Left lung (tissue), 10 donors: ENCODE measurements around the gene DOCK11. TPM values are rescaled to one million over a fixed set of nuclear protein-coding genes. Genes with fewer than 3 reads are reported as not detected.
"Not testable (repeated sequence)": the region's sequence is repeated elsewhere in the genome, so short reads cannot be mapped to it uniquely, and the experiment has no call there.

ENCODE experiments used
- ATAC-seq: fragments of 200-7000 bp; cut with Tn5 transposase; one replicate; pipeline ENCODE4 v1.9.1; 2020; ENCODE audit warnings: moderate library complexity
- DNase-seq, 4 donors: peaks; one replicate each; pipeline ENCODE4 v3.0.0-alpha.2; 2013 to 2020
- H3K27ac ChIP-seq, 2 donors: fragments of 200-600 bp; sonication (generic) in 1 of 2; one replicate each; pipeline versions ENCODE4 v1.5.0 to v1.8.0; 2020 to 2021
- H3K27me3 ChIP-seq, 2 donors: fragments of 200-600 bp; sonication (generic) in 1 of 2; one replicate each; pipeline versions ENCODE4 v1.5.0 to v1.8.0; 2020 to 2021
- H3K36me3 ChIP-seq, 2 donors: fragments of 200-600 bp; sonication (generic) in 1 of 2; one replicate each; pipeline versions ENCODE4 v1.5.0 to v1.8.0; 2020 to 2021
- H3K4me1 ChIP-seq, 2 donors: fragments of 200-600 bp; one replicate each; pipeline ENCODE4 v1.8.0; 2021
- H3K4me3 ChIP-seq, 2 donors: fragments of 200-600 bp; sonication (generic) in 1 of 2; one replicate each; pipeline versions ENCODE4 v1.5.0 to v1.8.0; 2020 to 2021; ENCODE audit warnings: mild to moderate bottlenecking in 1 of 2
- H3K9me3 ChIP-seq, 2 donors: fragments of 200-600 bp; sonication (generic) in 1 of 2; one replicate each; pipeline versions ENCODE4 v1.5.0 to v1.8.0; 2020 to 2021
- CTCF ChIP-seq, 2 donors: fragments of 200-600 bp; sonication (generic) in 1 of 2; IDR thresholded peaks; one replicate each; pipeline versions ENCODE4 v1.5.0 to v1.8.0; 2021; ENCODE audit warnings: antibody characterized with exemption in 2 of 2
- intact Hi-C, 2 donors: fragments of 100-400 bp; cut with DNase I; formaldehyde crosslinking; loops; one replicate each; pipeline versions ENCODE4 v1.11.2 to v1.14.2; 2022
- polyA plus RNA-seq, 6 donors: library from polyadenylated mRNA; unstranded; fragments of 120-200 nt; gene quantifications; one replicate each; pipeline ENCODE4 v1.2.1, GENCODE V29; 2013; ENCODE audit not compliant: insufficient read length in 6 of 6
- total RNA-seq, 2 donors: library from RNA; stranded (reverse); fragmentation: NEBNext Ultra II Directional; extraction: Animal tissue kit (Norgen Biotek cat#: 25700); gene quantifications; one replicate each; pipeline ENCODE4 v1.2.1, GENCODE V29; 2021
- donor health status: DM: no; HTN: yes; CAD: no.
- donor health status: DM: no; HTN: no; CAD: no.

The DOCK11 gene
- total and polyA plus RNA-seq, 8 donors, result 13.4 to 36.8 (median 16.9) TPM

- Histone ChIP-seq H3K27me3 (no peaks in the 10 kb centered on the region), H3K4me1 (no peaks in the 10 kb centered on the region), H3K36me3 (no peaks in the 10 kb centered on the region), H3K9me3 (no peaks in the 10 kb centered on the region), H3K27ac (peak overlapping the region in 1 of 2 donors; percentile 19), H3K4me3 (no peak overlapping the region)
- peak; percentile 91 for ATAC-seq
- intact Hi-C loops, result no loop called here
- no peak for DNase-seq
- no peak for TF ChIP-seq CTCF (IDR thresholded peaks at IDR 0.05)
Measured at GRCh38 chrX:118484216-118484903, 11.3 kb upstream of the DOCK11 start.

GRCh38 chrX:118486693-118487092, 8.9 kb upstream of the DOCK11 start:
- intact Hi-C loops, H3K27ac ChIP-seq, DNase-seq, H3K27me3 ChIP-seq, H3K36me3 ChIP-seq, H3K9me3 ChIP-seq, H3K4me3 ChIP-seq, ATAC-seq, H3K4me1 ChIP-seq: not testable (repeated sequence)

GRCh38 chrX:118493016-118493415, 2.6 kb upstream of the DOCK11 start:
- intact Hi-C loops, result no loop called here
- ATAC-seq, result no peak
- DNase-seq, result no peak
- Histone ChIP-seq H3K36me3 (no peaks in the 10 kb centered on the region), H3K4me1 (peaks cover 0 to 3% of the 10 kb centered on the region in 2 donors), H3K27ac (no peak overlapping the region), H3K9me3 (no peaks in the 10 kb centered on the region), H3K4me3 (no peak overlapping the region), H3K27me3 (no peaks in the 10 kb centered on the region)
- no peak for TF ChIP-seq CTCF (IDR thresholded peaks at IDR 0.05)

GRCh38 chrX:118493653-118494297, 1.8 kb upstream of the DOCK11 start:
- intact Hi-C loops, result no loop called here
- ATAC-seq, result no peak
- H3K27me3 ChIP-seq, result no peaks in the 10 kb centered on the region
- no peak for TF ChIP-seq CTCF (IDR thresholded peaks at IDR 0.05)
- no peak for DNase-seq
- H3K27ac ChIP-seq, result no peak overlapping the region
- peaks cover 0 to 3% of the 10 kb centered on the region in 2 donors for H3K4me1 ChIP-seq
- no peaks in the 10 kb centered on the region for H3K36me3 ChIP-seq
- H3K9me3 ChIP-seq, result no peaks in the 10 kb centered on the region
- H3K4me3 ChIP-seq, result no peak overlapping the region

GRCh38 chrX:118495958-118496762, 545 bp downstream of the DOCK11 start:
- ATAC-seq, result peak; percentile 56
- no peak for TF ChIP-seq CTCF (IDR thresholded peaks at IDR 0.05)
- Histone ChIP-seq H3K27ac (peak overlapping the region; percentile 72 to 92), H3K36me3 (no peaks in the 10 kb centered on the region), H3K4me3 (peak overlapping the region; percentile 69), H3K4me1 (peaks cover 0 to 7% of the 10 kb centered on the region in 2 donors), H3K27me3 (no peaks in the 10 kb centered on the region), H3K9me3 (no peaks in the 10 kb centered on the region)
- peak in 2 of 4 donors; percentile 80 to 90 for DNase-seq
- intact Hi-C loops, result no loop called here
